GM12875 (cell line): Measurements from ENCODE around the gene CALML3.

Experiments
- H3K4me3 ChIP-seq: one replicate; pipeline ENCODE4 v1.5.1; 2011; ENCODE audit warnings: low read depth, low read length, control low read depth
- CTCF ChIP-seq: IDR thresholded peaks from 2 replicates; pipeline ENCODE4 v1.5.1; 2011; ENCODE audit warnings: low read depth, mild to moderate bottlenecking, control low read depth, inconsistent platforms, low read length, moderate library complexity, borderline replicate concordance; ENCODE audit not compliant: insufficient read depth

CALML3 gene

GRCh38 chr10:5512881-5513612, 11.7 kb upstream of the CALML3 start:
- TF ChIP-seq CTCF: no peak
- no peak overlapping the region for H3K4me3 ChIP-seq

GRCh38 chr10:5514226-5514850, 10.4 kb upstream of the CALML3 start:
- no peak for TF ChIP-seq CTCF
- no peak overlapping the region for H3K4me3 ChIP-seq

- H3K4me3 ChIP-seq: no peak overlapping the region
- no peak for TF ChIP-seq CTCF
These were observed 8.6 kb upstream of the CALML3 start for GRCh38 chr10:5515948-5516761.

GRCh38 chr10:5517546-5517945, 7.2 kb upstream of the CALML3 start:
- H3K4me3 ChIP-seq: no peak overlapping the region
- TF ChIP-seq CTCF: no peak

GRCh38 chr10:5518143-5518542, 6.6 kb upstream of the CALML3 start:
- H3K4me3 ChIP-seq: no peak overlapping the region
- TF ChIP-seq CTCF: no peak

- no peak overlapping the region for H3K4me3 ChIP-seq
- no peak for TF ChIP-seq CTCF
These were observed 5.7 kb upstream of the CALML3 start for GRCh38 chr10:5519054-5519453.
